ENCODE measurements around the gene LARGE1. TPM values are rescaled to one million over a fixed set of nuclear protein-coding genes. Genes with fewer than 3 reads are reported as not detected.

LARGE1 gene
- total RNA-seq, 1 experiment from 2014 or later, result 23.5 TPM

DNA sequence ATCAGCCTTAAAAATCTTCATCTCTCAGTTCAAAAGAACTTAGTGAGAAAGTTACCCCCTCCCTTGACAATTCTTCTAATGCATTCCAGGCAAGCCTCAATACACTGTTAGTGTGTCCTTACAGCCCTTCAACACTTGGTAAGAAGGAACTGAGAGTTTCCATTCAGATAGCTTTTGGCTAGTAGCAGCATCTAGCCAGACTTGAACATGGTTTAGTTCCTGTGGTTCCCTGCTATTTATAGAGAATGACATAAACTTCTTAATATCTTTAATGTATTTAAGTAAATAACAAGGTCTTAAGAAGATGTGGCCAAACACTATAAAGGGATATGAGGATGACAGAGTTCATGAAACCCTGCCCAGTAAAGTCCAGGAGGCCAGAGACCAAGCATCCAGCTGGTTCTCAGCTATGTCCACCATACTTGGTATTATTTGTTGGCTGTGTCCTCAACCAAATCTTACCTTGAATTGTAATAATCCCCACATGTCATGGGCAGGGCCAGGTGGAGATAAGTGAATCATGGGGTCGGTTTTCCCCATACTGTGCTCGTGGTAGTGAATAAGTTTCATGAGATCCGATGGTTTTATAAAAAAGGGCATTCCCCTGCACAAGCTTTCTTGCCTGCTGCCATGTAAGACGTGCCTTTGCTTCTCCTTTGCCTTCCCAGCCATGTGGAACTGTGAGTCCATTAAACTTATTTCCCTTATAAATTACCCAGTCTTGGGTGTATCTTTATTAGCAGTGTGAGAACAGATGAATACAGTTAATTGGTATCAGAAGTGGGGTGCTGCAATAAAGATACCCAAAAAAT is 132.4 kb downstream of the LARGE1 start:
- no peaks in the 10 kb centered on the region for H3K36me3 ChIP-seq
- H3K4me1 ChIP-seq, result no peaks in the 10 kb centered on the region
- no peaks in the 10 kb centered on the region for H3K27me3 ChIP-seq
- no peak overlapping the region for H3K27ac ChIP-seq
- DNase-seq, result no peak
- no peak overlapping the region for H3K4me3 ChIP-seq
- peaks cover 7% of the 10 kb centered on the region for H3K9me3 ChIP-seq (replicated peaks)

GRCh38 chr22:33786149-33786548 is 134.1 kb downstream of the LARGE1 start:
- Histone ChIP-seq H3K9me3 (replicated peaks) (peaks cover 7% of the 10 kb centered on the region), H3K4me1 (no peaks in the 10 kb centered on the region), H3K27me3 (no peaks in the 10 kb centered on the region), H3K4me3 (no peak overlapping the region), H3K36me3 (no peaks in the 10 kb centered on the region), H3K27ac (no peak overlapping the region)
- no peak for DNase-seq

DNA sequence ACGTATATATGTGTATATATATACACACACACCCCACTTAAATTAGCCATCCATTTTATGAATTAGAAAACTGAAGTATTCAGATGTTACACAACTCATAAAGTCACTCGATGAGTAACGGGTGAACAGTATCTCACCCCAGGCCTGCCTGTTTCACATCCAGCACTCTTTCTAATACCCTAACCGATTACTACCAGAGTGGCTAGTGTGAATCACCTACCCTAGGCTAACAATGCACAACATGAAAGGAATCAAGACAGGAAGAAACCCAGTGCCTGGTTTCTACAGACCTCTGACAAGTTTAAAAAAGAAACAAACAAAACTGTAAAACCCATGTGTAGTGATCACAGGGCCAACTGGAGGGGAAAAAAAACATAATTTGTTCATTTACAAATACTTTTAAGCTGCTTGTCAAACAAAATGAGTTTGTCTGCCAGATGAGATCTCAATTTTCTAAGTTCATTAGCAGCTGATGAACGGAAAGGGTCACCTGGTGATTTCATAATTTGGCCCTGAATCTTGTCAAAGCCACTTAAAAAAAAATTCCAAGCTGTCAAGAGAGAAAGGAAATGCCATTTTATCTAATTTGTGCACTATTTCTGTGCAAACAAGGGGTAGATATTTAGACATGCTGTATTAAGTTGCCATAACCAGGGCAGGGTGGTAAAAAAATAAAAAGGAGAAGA is 134.8 kb downstream of the LARGE1 start:
- no peaks in the 10 kb centered on the region for H3K36me3 ChIP-seq
- H3K27me3 ChIP-seq, result no peaks in the 10 kb centered on the region
- no peak for DNase-seq
- H3K4me1 ChIP-seq, result no peaks in the 10 kb centered on the region
- H3K4me3 ChIP-seq, result no peak overlapping the region
- peaks cover 7% of the 10 kb centered on the region for H3K9me3 ChIP-seq (replicated peaks)
- H3K27ac ChIP-seq, result no peak overlapping the region

GRCh38 chr22:33781411-33781810 is 138.9 kb downstream of the LARGE1 start:
- Histone ChIP-seq H3K4me1 (no peaks in the 10 kb centered on the region), H3K4me3 (no peak overlapping the region), H3K27ac (no peak overlapping the region), H3K36me3 (no peaks in the 10 kb centered on the region), H3K27me3 (no peaks in the 10 kb centered on the region), H3K9me3 (replicated peaks) (no peaks in the 10 kb centered on the region)
- no peak for DNase-seq

DNA sequence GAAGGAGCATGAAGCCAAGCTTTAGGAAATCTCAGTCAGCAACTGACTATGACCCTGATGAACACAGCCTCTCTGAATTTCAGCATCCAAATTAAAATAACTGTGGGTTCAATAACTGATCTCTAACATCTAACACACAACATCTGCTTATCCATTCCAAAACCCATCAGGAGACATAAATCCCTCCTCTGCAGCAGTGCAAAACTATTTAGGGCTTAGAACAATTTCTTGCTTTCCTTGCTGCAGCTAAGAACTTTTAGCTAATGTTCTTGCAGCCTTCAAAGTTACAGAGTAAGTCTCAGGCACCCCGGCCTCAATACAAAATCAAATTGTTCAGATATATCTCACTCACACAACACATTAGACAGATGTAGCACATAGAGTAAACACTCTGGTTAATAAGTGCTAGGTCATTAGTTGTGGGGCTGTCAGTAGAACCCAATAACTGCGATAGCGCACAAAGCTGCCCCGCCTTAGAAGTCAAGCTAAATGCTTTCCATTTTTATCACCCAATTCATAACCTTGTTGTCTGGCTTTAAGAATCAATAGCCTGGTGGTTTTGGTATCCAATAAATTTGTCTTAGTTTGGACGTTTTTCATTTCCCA is 139.6 kb downstream of the LARGE1 start:
- no peak overlapping the region for H3K4me3 ChIP-seq
- no peak for DNase-seq
- H3K27ac ChIP-seq, result no peak overlapping the region
- no peaks in the 10 kb centered on the region for H3K36me3 ChIP-seq
- no peaks in the 10 kb centered on the region for H3K9me3 ChIP-seq (replicated peaks)
- H3K4me1 ChIP-seq, result no peaks in the 10 kb centered on the region
- H3K27me3 ChIP-seq, result no peaks in the 10 kb centered on the region

DNA sequence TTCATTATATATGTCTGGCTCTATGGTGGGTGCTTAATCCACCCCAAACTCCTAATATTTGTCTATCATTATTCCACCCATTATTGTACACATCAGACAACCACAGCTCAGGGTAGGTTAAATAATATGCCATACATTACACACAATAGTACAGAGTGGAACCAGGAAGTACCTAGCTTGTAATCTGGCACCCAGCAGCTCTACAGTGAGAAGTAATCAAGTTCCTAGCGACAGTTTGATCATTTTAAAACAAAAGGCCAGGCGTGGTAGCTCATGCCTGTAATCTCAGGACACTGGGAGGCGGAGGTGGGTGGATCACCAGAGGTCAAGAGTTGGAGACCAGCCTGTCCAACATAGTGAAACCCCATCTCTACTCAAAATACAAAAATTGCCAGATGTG is 141.0 kb downstream of the LARGE1 start:
- Histone ChIP-seq H3K4me1 (no peaks in the 10 kb centered on the region), H3K27me3 (no peaks in the 10 kb centered on the region), H3K27ac (no peak overlapping the region), H3K9me3 (replicated peaks) (no peaks in the 10 kb centered on the region), H3K4me3 (no peak overlapping the region), H3K36me3 (no peaks in the 10 kb centered on the region)
- no peak for DNase-seq

DNA sequence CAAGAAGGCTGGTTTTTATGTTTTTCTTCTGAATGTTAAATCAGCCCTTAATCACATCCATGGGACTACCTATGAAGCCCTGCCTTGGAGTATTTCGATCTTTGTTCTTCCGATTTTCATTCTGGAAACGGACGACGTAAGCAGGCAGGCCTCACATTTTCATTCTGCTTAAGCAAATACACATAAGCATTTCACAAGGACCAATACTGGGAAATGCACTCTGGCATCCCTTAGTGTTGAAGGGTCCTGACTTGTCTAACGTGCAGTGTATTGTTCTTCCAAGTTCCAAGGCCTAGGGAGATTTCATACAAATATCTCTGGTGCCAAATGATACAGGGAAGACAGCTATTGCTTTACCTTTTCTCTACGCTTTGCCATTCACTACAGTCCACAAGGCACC is 143.8 kb downstream of the LARGE1 start:
- Histone ChIP-seq H3K36me3 (no peaks in the 10 kb centered on the region), H3K4me1 (no peaks in the 10 kb centered on the region), H3K27ac (no peak overlapping the region), H3K4me3 (no peak overlapping the region), H3K27me3 (no peaks in the 10 kb centered on the region), H3K9me3 (replicated peaks) (no peaks in the 10 kb centered on the region)
- no peak for DNase-seq

GRCh38 chr22:33774781-33775180 is 145.5 kb downstream of the LARGE1 start:
- Histone ChIP-seq H3K27ac (no peak overlapping the region), H3K36me3 (no peaks in the 10 kb centered on the region), H3K9me3 (replicated peaks) (no peaks in the 10 kb centered on the region)

GRCh38 chr22:33772745-33773144 is 147.5 kb downstream of the LARGE1 start:
- H3K27ac ChIP-seq, result no peak overlapping the region
- H3K9me3 ChIP-seq (replicated peaks), result no peaks in the 10 kb centered on the region
- no peaks in the 10 kb centered on the region for H3K27me3 ChIP-seq
- H3K4me1 ChIP-seq, result no peaks in the 10 kb centered on the region
- no peaks in the 10 kb centered on the region for H3K36me3 ChIP-seq
- DNase-seq, result peak; percentile 22
- no peak overlapping the region for H3K4me3 ChIP-seq

More at GRCh38 chr22:33774781-33775180, 145.5 kb downstream of the LARGE1 start:
- no peaks in the 10 kb centered on the region for H3K4me1 ChIP-seq
- DNase-seq, result no peak
- H3K27me3 ChIP-seq, result no peaks in the 10 kb centered on the region
- no peak overlapping the region for H3K4me3 ChIP-seq

- H3K27ac ChIP-seq, result no peak overlapping the region
- no peaks in the 10 kb centered on the region for H3K4me1 ChIP-seq
- no peaks in the 10 kb centered on the region for H3K27me3 ChIP-seq
- H3K9me3 ChIP-seq (replicated peaks), result no peaks in the 10 kb centered on the region
- H3K4me3 ChIP-seq, result no peak overlapping the region
- no peaks in the 10 kb centered on the region for H3K36me3 ChIP-seq
- no peak for DNase-seq
These were observed 149.1 kb downstream of the LARGE1 start for GRCh38 chr22:33771136-33771535.

- H3K27ac ChIP-seq, result no peak overlapping the region
- H3K27me3 ChIP-seq, result no peaks in the 10 kb centered on the region
- no peaks in the 10 kb centered on the region for H3K4me1 ChIP-seq
- no peaks in the 10 kb centered on the region for H3K9me3 ChIP-seq (replicated peaks)
- H3K36me3 ChIP-seq, result no peaks in the 10 kb centered on the region
- H3K4me3 ChIP-seq, result no peak overlapping the region
- DNase-seq, result no peak
These were observed 149.6 kb downstream of the LARGE1 start for GRCh38 chr22:33770723-33771122.

- Histone ChIP-seq H3K36me3 (no peaks in the 10 kb centered on the region), H3K27ac (no peak overlapping the region), H3K4me1 (no peaks in the 10 kb centered on the region), H3K9me3 (replicated peaks) (no peaks in the 10 kb centered on the region), H3K27me3 (no peaks in the 10 kb centered on the region), H3K4me3 (no peak overlapping the region)
- DNase-seq, result no peak
These were observed 154.2 kb downstream of the LARGE1 start for GRCh38 chr22:33766091-33766490.

DNA sequence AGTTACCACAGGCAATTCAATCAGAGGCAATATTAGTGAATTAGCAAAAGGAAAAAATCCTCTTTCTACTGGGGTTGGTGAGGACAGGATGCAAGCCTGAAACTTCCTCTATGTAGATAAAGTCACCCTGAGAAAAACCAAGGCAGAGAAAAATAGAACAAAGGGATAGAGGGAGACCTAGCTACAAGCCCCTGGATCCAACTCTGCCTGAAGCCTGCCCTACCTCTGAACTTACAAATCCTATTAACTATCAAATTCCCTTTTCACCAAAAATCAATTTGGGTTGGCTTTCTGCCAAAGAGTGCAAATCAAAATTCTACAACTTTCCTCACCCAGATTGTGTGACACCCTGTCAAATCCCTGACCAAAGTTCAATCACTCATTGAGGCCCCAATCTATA is 161.3 kb downstream of the LARGE1 start:
- Histone ChIP-seq H3K4me3 (no peak overlapping the region), H3K27me3 (no peaks in the 10 kb centered on the region), H3K4me1 (peaks cover 23% of the 10 kb centered on the region), H3K36me3 (no peaks in the 10 kb centered on the region), H3K27ac (no peak overlapping the region), H3K9me3 (replicated peaks) (no peaks in the 10 kb centered on the region)
- DNase-seq, result no peak

- Histone ChIP-seq H3K36me3 (no peaks in the 10 kb centered on the region), H3K27me3 (no peaks in the 10 kb centered on the region), H3K4me1 (peaks cover 23% of the 10 kb centered on the region), H3K27ac (peak overlapping the region; percentile 84), H3K9me3 (replicated peaks) (no peaks in the 10 kb centered on the region), H3K4me3 (no peak overlapping the region)
- peak in 1 of 2 experiments; percentile 38 for DNase-seq
These were observed 162.3 kb downstream of the LARGE1 start for GRCh38 chr22:33757802-33758483.

Measured in SJCRH30 (cell line).